HG03460 (cell line): Measurements from ENCODE around the gene SH3BP4.

Source experiments
- ATAC-seq: cut with Tn5 transposase; IDR thresholded peaks from one replicate; pipeline ENCODE4 v1.9.1; 2021; ENCODE audit not compliant: unreplicated experiment

Gene SH3BP4

GRCh38 chr2:234996069-234996940 lies 44.5 kb downstream of the SH3BP4 start:
- no peak for ATAC-seq

DNA sequence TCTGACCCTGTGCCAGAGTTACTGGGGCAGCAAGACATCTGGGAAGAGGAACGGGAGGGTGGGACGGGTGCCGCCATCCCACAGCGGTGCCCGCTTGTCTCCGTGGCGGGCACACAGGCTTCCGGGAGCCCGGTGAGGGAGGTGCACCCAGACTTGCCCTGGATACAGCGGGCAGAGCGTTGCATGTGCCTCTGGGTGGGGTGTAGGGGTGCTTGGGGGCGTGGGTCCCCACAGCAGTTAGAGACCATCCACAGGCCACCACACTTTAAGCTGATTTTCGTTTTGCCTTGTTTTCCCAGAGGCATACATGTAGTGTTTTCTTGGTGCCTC lies 45.1 kb downstream of the SH3BP4 start:
- ATAC-seq = no peak

DNA sequence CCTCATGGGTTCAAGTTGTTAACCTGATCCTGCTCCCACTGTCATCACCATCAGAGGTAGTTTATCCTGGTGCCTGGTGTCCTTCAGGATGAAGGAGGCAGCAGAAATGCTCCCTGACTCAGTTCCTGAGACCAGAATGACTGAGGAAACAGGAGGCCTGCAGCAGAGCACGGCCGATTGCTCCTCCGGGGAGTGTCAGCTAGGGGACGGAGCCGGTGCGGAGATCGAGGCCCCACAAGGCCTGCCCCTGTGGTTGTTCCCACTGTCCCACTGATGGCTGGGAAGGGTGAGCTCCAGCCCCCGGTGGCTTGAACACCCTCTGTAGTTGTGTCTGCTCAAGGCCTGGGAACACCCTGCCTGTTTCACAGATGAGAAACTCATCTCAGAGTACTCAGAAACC lies 45.6 kb downstream of the SH3BP4 start:
- ATAC-seq = no peak

GRCh38 chr2:234998404-234999211 lies 46.8 kb downstream of the SH3BP4 start:
- no peak for ATAC-seq

- no peak for ATAC-seq
Measured at GRCh38 chr2:234999740-235000425, 48.1 kb downstream of the SH3BP4 start.

- ATAC-seq = no peak
Measured at GRCh38 chr2:235000426-235001236, 48.8 kb downstream of the SH3BP4 start.

GRCh38 chr2:235001237-235002133 lies 49.7 kb downstream of the SH3BP4 start:
- no peak for ATAC-seq

GRCh38 chr2:235002198-235003095 lies 50.6 kb downstream of the SH3BP4 start:
- no peak for ATAC-seq

DNA sequence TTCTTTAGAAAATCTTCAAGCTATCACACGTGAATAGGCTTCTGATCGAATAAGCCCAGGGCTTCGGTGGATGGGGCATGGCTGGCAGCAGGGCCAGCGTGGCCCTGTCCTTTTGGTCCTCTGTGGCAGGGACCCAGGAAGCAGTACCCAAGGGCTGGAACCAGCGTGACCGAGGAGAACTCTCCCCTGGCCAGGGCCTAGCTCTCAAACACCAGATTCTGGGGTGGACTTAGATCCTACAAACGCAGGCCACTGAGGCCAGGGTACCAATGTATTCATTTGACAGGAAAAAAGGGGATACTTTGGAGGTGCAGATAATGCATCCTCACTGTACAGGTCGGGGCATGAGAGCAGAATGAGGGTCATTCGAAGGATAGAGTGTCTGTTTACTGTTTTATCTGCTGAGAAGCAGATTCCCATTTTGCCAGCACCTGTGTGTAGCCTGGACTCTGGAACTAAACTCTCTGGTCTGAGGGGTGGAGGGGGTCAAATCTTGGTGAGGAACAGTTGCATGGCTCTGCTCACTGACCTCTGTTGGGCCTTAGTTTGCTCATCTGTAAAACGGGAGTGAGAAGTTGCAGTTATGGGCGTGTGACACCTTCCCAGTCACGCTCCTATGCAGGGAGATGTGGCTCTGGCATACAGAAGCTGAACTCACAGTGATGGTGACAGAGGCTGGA lies 51.4 kb downstream of the SH3BP4 start:
- no peak for ATAC-seq

DNA sequence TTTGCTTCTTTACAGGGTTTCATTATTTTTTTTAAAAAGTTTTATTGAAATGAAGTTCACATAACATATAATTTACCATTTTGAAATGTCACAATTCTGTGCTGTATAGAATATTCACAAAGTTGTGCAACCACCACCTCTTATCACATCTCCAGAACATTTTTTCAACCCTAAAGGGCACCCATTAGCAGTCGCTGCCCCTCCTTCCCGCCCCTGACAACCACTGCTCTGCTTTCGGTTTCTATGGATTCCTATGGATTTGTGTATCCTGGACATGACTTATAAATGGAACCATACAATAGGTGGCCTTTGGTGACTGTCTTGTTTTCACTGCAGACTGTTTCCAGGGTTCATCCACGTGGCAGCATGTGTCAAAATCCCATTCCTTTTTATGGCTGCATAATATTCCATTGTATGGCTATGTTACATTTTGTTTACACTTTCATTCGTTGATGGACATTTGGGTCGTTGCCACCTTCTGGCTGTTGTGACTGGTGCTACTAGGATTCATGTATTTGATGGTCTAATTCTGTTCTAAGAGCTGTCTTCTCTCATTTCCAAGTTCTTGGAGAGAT lies 52.6 kb downstream of the SH3BP4 start:
- no peak for ATAC-seq

DNA sequence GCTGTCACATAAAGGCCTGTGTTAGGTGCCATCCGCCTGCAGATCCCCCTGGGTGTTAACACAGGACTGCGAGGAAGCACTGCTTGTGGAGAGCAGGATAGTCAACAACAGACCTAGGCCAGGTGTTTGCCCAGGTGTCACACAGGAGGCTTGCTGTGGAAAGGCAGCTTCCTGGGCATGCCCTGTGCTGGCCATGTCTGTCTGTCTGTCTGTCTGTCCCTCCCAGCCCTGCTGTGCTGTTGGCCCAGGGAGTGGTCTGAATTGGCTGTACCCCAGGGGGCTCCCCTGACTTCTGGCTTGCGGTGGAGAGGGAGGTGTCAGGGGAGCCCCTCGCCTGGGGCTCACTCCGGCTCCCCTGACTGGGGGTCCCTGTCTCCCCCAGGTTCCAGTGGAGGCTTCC lies 53.2 kb downstream of the SH3BP4 start:
- ATAC-seq = no peak

DNA sequence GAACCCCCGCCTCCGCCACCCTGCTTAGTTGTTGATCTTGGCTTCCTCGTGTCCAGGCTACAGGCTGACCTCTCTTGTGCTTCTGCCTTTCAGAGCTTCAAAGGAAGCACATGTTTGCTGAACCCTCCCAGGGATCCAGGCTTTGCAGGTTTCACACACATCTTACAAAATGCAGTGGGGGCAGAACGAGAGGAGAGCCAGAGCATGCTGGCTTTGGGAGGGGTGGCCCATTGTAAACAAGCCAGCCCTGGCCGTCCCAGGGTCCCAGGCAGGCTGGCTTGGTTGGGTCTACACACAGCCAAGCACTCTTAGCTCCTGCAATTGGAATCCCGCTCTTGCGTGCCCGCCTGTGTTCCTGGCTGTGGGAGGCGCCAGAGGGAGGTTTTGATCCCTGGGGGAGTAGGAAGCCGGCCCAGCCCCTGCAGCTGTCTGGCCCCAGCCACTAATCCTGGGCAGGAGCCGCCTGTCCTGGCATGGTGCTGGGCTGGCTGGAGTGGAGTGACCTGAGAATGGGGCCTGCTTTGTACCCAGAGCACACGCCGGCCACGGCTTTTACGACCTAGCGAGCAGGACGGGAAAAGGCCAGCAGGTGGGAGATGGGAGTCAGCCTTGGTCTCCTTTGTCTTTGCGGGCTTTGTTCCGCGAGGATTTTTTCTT lies 53.9 kb downstream of the SH3BP4 start:
- ATAC-seq = no peak

DNA sequence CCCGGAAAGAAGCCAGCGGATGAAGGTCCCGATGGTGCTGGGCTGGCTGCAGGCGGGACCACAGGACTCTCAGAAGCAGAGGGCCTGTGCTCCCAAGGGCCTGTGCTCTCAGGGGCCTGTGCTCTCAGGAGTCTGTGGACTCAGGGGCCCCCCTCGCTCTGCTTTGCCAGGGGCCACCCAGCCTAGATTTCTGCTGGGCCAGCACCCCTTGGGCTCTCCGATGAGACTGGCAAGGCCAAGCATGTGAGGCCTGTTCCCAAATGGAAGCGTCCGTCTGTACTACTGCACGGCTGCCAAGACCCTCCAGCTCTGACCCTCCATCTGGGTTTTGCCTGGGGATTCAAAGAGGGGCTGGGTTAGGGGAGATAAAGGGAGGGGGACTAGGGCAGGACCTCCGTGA lies 54.6 kb downstream of the SH3BP4 start:
- ATAC-seq = no peak

GRCh38 chr2:235006986-235007385 lies 55.2 kb downstream of the SH3BP4 start:
- ATAC-seq = no peak

- ATAC-seq = no peak
Measured at GRCh38 chr2:235007664-235008457, 56.0 kb downstream of the SH3BP4 start.

GRCh38 chr2:235008584-235009044 lies 56.8 kb downstream of the SH3BP4 start:
- no peak for ATAC-seq
